Activated naive CD4-positive, alpha-beta T cell treated with Interleukin-2 at 50 U/mL for 16 hours (primary cell): ENCODE results near the gene TIRAP.
"Not testable (repeated sequence)": the region's sequence is repeated elsewhere in the genome, so short reads cannot be mapped to it uniquely, and the experiment has no call there.

Source experiments
- DNase-seq: peaks from one replicate; pipeline ENCODE4 v3.0.0-alpha.2; 2020

The TIRAP gene

GRCh38 chr11:126282736-126283591 is at the start of gene TIRAP:
TSS of gene TIRAP (plus strand) at chr11:126283093. CDS start at chr11:126290895, 7,802 bp downstream.
- peak; percentile 67 for DNase-seq

- no peak for DNase-seq
Measured at GRCh38 chr11:126233391-126233790, 49.5 kb upstream of the TIRAP start.

DNA sequence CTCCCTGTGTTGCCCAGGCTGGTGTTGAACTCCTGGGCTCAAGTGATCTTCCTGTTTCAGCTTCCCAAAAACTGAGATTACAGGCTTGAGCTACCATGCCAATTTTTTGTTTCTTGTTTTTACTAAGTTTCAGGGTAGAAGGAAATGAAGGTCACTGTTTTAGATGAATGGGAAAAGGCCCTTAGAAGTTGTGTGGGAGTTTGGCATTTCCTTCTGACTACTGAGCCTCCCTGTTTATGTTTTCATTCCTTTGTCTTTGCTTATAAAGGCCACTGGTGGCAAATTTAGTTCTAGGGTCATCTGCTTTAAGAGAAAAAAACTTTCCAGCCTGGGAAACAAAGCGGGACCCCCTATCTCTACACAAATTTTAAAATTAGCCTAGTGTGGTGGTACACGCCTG is 36.3 kb upstream of the TIRAP start:
- DNase-seq, result no peak

DNA sequence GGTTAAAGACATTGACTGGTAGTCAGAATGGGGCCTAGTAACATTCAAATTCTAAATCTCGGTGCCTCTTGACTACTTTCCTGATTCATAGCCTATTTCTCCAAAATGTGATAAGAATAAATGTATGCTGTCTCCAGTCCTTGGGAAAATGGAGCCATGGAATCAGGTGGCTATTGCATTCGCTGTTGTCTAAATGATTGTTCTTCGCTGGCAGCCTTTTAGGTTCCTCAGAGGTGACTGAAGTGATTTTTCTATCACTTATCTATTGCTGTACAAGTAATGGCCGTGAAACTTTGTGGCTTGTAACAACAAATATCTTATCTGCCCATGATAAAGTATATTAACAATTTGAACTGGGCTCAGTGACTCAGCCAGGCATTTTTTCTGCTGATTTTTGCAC is 29.6 kb upstream of the TIRAP start:
- no peak for DNase-seq

DNA sequence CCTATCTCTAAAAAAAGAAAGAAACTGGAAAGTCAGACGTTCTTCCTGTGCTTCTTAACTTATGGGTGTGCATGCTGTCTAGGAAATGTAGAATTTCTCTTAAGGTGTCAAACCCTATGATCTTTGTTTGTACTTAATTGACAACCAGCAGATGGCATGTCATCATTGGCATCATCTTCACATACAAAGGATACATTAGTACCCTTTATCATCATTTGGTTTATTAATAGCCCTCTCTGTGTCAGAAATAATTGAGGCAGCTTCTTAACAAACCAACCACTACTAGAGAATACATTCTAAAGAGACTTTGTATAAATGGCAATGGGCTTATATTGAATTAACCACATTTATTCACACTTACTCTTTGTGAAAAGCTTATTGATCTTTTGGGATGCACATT is 28.1 kb upstream of the TIRAP start:
- no peak for DNase-seq

- DNase-seq, result not testable (repeated sequence)
Measured at GRCh38 chr11:126255507-126255906, 27.4 kb upstream of the TIRAP start.

- no peak for DNase-seq
Measured at GRCh38 chr11:126256216-126256615, 26.7 kb upstream of the TIRAP start.

- DNase-seq, result no peak
Measured at GRCh38 chr11:126257144-126257543, 25.7 kb upstream of the TIRAP start.

DNA sequence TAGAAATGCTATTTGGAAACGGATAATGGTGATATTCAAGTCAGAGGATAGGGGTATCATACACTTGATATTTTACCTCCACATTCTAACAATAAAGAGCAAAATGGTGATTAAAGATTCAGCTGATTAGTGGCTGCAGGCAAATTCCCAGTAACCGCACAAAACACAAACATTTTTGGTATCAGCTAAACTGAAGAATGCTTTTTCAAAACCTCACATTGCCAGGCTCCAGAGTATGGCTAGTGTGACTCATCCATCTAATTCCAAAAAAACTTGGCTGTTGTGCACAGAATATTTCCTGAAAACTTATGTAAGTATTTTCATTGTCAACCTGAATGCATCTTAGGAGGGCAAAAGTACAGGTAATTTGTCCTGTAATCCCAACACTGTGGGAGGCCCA is 25.1 kb upstream of the TIRAP start:
- no peak for DNase-seq

GRCh38 chr11:126262216-126262615 is 20.7 kb upstream of the TIRAP start:
- no peak for DNase-seq

DNA sequence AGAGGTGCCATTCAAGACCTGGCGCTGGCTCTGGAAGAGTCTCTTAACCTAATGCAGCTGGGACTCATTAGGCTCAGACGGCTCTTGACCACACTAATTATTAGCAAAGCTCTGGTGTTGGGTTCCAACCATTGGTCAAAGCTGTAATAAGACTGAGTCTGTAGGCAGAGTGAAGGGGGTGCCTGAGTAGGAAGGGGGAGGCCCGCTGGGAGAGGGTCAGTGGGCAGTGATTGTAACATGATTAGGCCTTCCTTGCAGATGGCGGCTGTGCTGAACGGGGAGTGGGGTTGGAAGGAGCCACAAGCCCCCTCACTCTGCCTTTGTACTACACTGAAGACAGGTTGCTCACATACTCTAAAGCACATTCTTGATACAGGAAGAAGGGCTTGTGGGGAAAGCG is 19.4 kb upstream of the TIRAP start:
- no peak for DNase-seq

- no peak for DNase-seq
Measured at GRCh38 chr11:126265811-126266210, 17.1 kb upstream of the TIRAP start.

- DNase-seq, result no peak
Measured at GRCh38 chr11:126267650-126268049, 15.2 kb upstream of the TIRAP start.

- no peak for DNase-seq
Measured at GRCh38 chr11:126268361-126268707, 14.6 kb upstream of the TIRAP start.

DNA sequence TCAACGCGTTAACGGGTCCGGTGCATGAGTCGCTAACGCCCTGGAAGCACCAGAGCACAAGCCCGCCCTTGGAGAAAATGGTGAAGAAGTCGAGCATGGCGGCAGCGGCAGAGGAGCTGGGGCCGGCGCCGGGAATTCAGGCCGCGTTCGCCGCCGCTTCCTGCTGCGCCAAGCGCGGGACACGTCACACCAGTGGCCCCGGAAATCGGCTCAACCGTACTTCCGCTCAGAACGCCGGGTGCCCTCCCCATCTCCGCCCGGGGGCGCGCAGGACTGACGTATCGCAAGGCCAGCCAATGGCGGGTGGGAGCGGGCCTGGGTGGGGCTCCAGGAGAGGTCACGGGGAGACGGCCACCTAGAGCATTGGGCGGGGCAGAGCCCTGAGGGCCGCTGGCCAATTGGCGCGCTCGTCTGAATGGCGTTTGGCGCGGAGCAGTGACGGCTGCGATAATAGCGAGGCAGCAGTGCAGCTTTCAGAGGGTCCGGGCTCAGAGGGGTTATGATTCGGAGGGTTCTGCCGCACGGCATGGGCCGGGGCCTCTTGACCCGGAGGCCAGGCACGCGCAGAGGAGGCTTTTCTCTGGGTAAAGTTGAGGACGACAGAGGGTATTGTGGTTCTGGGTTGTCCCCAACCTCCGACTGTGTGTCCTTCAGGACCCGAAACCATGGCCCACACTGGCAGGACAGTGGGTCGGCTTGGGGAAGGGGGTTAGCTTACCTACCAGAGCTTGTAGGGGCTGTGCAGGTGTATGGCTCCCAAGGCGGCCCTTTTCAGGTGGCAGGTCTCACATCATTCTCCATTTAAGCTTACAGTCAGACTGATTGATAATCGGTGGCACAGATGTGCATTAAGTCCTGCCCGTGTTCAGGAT is 13.9 kb upstream of the TIRAP start, which contains the start of the genes FOXRED1 and SRPRA:
FOXRED1 (plus strand) TSS at position 447 of the 872 bp plus-strand sequence; CDS start at position 500, 53 bp downstream.
SRPRA (minus strand) TSS at position 188 of the 872 bp plus-strand sequence; CDS start at position 97, 91 bp downstream.
- DNase-seq, result peak; percentile 100

DNA sequence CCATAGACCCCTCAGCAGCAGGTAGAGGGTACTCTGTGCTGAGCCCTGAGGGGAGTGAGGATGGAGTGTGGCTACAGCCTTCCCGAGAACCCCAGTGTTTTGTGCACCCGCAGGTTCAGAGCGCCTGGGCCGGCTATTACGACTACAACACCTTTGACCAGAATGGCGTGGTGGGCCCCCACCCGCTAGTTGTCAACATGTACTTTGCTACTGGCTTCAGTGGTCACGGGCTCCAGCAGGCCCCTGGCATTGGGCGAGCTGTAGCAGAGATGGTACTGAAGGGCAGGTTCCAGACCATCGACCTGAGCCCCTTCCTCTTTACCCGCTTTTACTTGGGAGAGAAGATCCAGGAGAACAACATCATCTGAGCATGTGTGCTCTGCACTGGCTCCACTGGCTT is 5.6 kb upstream of the TIRAP start:
- no peak for DNase-seq

- no peak for DNase-seq
Measured at GRCh38 chr11:126277780-126278179, 5.1 kb upstream of the TIRAP start.

DNA sequence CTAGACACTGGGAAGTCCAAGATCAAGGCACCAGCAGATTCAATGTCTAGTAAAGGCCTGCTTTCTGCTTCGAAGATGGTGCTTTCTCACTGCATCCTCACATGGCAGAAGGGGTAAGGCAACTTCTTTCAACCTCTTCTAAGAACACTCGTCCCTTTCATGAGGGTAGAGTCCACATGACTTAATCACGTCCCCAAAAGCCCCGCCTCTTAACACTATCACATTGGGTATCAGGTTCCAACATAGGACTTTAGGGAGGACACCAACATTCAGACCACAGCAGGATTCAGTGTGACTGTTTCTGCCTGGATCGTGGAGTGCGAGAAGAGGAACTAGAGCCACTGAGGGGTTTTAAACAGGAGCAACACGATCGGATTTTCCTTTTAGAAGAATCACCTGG is 3.7 kb upstream of the TIRAP start:
- DNase-seq, result no peak

DNA sequence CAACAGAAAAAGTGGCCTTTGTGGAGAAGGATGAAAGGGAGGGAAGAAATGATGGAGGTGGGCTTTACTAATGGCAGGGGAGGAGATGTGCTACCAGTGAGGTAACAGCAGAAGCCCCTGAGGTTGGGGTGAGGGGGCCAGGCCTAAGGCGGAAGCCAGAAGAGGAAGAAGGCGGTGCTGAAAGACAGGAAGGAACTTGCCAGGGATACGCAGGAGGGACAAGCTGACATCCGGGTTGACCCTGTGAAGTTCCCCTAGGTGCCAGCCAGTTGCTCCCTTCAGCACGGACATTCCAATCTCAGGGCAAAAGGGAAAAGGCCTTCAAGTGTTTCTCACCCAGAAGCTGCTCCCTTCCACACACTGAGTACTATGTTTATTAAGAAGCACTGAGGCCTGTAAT is 2.3 kb upstream of the TIRAP start:
- no peak for DNase-seq

GRCh38 chr11:126281245-126281644 is 1.6 kb upstream of the TIRAP start:
- DNase-seq, result no peak

GRCh38 chr11:126281666-126282175 is 1.2 kb upstream of the TIRAP start:
- no peak for DNase-seq

DNA sequence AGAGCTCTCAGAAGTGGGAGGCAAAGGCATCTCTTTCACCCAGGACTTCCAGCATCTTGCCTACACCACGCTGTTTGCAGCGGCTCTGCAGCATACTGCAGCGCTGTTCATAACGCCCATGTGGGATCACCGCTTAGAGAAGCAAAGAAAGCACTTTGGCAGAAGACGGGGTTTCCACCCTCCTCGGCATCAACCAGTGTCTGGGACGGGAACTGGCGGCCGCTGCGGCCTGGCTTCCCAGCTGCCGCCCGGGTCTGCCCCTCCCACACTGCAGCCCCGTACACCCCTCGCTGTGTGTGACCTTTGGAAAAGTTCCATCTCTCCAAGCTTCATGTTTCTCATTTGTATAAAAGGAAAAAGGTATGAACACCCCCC is 545 bp upstream of the TIRAP start:
- peak; percentile 40 for DNase-seq

GRCh38 chr11:126284829-126285228 is 1.9 kb downstream of the TIRAP start:
- peak; percentile 88 for DNase-seq

DNA sequence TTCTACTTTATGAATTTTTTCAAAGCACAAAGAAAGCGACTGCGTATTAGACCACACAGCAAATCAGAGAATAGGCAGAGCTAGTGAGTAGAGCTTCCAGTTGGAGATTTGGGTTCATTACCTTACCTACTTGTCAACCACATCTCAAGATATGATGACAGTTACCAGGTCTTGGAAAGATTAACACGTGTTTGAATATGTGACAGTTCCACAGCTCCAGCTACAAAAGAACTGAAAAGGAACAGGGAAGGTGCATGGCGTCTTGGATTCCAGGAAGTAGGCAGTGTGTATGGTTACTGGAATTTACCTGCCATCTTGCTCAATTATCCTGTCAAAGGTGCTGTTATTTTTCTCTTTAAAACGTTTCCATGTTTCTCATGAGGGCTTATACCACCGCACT is 5.3 kb downstream of the TIRAP start:
- no peak for DNase-seq
